Naive thymus-derived CD4-positive, alpha-beta T cell (primary cell): ENCODE measurements around the gene NADK2. TPM values are rescaled to one million over a fixed set of nuclear protein-coding genes. Genes with fewer than 3 reads are reported as not detected.

Experiments used
- ATAC-seq: fragments of 150-1000 bp; cut with Tn5 transposase; 2 replicates; pipeline ENCODE4 v1.10.0; 2021; ENCODE audit warnings: mild to moderate bottlenecking, moderate library complexity
- CTCF ChIA-PET: fragments of 350-600 bp; sonication (Branson Sonifier 250); formaldehyde crosslinking; loops from one replicate; lab custom pipeline; 2021; ENCODE audit warnings: antibody characterized with exemption; lab: Charles Lee
- POLR2A ChIA-PET: fragments of 350-600 bp; sonication (Branson Sonifier 250); formaldehyde crosslinking; loops from one replicate; lab custom pipeline; 2021; ENCODE audit warnings: antibody characterized with exemption, inconsistent platforms; lab: Charles Lee
- DNase-seq, 9 donors: peaks; one replicate each; pipeline versions ENCODE4 v3.0.0 to v3.0.0-alpha.2; 2020 to 2022; ENCODE audit warnings: mixed read lengths in 1 of 9
- H3K27ac ChIP-seq: one replicate; pipeline ENCODE4 v1.7.0; 2013; ENCODE audit warnings: mild to moderate bottlenecking, low read depth, low read length, moderate library complexity
- H3K27me3 ChIP-seq, 2 donors: one replicate each; pipeline ENCODE4 v1.7.0; 2013; ENCODE audit warnings: low read length in 2 of 2, mild to moderate bottlenecking in 2 of 2, moderate library complexity in 2 of 2; ENCODE audit not compliant: control insufficient read depth in 2 of 2, insufficient read depth in 2 of 2
- H3K36me3 ChIP-seq, 3 experiments: 1 replicate in 2 of 3; 2 replicates in 1 of 3; pipeline ENCODE4 v1.7.0; 2013; ENCODE audit warnings: low read length in 3 of 3, mild to moderate bottlenecking in 3 of 3, moderate library complexity in 1 of 3; ENCODE audit not compliant: insufficient read depth in 3 of 3, control insufficient read depth in 2 of 3
- H3K4me1 ChIP-seq, 2 donors: one replicate each; pipeline ENCODE4 v1.7.0; 2013; ENCODE audit warnings: low read length in 2 of 2, mild to moderate bottlenecking in 2 of 2, moderate library complexity in 1 of 2; ENCODE audit not compliant: control insufficient read depth in 2 of 2, insufficient read depth in 2 of 2
- H3K4me3 ChIP-seq: 2 replicates; pipeline ENCODE4 v1.7.0; 2013; ENCODE audit warnings: mild to moderate bottlenecking, low read length
- H3K9me3 ChIP-seq, 3 experiments: 1 replicate in 2 of 3; 2 replicates in 1 of 3; pipeline ENCODE4 v1.7.0; 2013; ENCODE audit warnings: low read length in 3 of 3; ENCODE audit not compliant: control insufficient read depth in 2 of 3
- H3K27ac Mint-ChIP-seq, 9 donors: one replicate each; pipeline ENCODE4 v1.8.0; 2020 to 2022; ENCODE audit warnings: mixed read lengths in 9 of 9, mild to moderate bottlenecking in 8 of 9, moderate library complexity in 5 of 9, inconsistent platforms in 2 of 9
- H3K27me3 Mint-ChIP-seq, 5 donors: one replicate each; pipeline ENCODE4 v1.8.0; 2021 to 2022; ENCODE audit warnings: mixed read lengths in 5 of 5, mild to moderate bottlenecking in 1 of 5
- H3K36me3 Mint-ChIP-seq, 5 donors: one replicate each; pipeline ENCODE4 v1.8.0; 2020 to 2022; ENCODE audit warnings: mixed read lengths in 5 of 5, mild to moderate bottlenecking in 3 of 5, inconsistent platforms in 1 of 5
- H3K4me1 Mint-ChIP-seq, 7 donors: one replicate each; pipeline ENCODE4 v1.8.0; 2020 to 2022; ENCODE audit warnings: mixed read lengths in 7 of 7, mild to moderate bottlenecking in 3 of 7, inconsistent platforms in 1 of 7
- H3K4me3 Mint-ChIP-seq, 10 donors: one replicate each; pipeline ENCODE4 v1.8.0; 2020 to 2022; ENCODE audit warnings: mild to moderate bottlenecking in 10 of 10, mixed read lengths in 10 of 10, moderate library complexity in 6 of 10, inconsistent platforms in 2 of 10
- H3K9me3 Mint-ChIP-seq, 11 donors: one replicate each; pipeline ENCODE4 v1.8.0; 2020 to 2022; ENCODE audit warnings: mixed read lengths in 11 of 11, mild to moderate bottlenecking in 4 of 11, inconsistent platforms in 1 of 11, moderate library complexity in 1 of 11
- intact Hi-C, 2 donors: fragments of 100-400 bp; cut with micrococcal nuclease; formaldehyde crosslinking; loops; one replicate each; pipeline ENCODE4 v1.15.1; 2023
- polyA plus RNA-seq, 2 donors: library from polyadenylated mRNA; unstranded; fragments of 300-500 nt; fragmentation: Illumina TruSeq; gene quantifications; one replicate each; pipeline ENCODE4 v1.2.3, GENCODE V29; 2021
- total RNA-seq, 6 experiments: library from RNA in 5 of 6; stranded (reverse) in 5 of 6; gene quantifications; 1 replicate in 5 of 6; 2 replicates in 1 of 6; pipeline ENCODE4 v1.2.3 and lab custom pipeline; 2021 to 2026

NADK2 gene
- total and polyA plus RNA-seq, 7 experiments from 2014 or later = 7.0 to 17.8 (median 12.2) TPM

DNA sequence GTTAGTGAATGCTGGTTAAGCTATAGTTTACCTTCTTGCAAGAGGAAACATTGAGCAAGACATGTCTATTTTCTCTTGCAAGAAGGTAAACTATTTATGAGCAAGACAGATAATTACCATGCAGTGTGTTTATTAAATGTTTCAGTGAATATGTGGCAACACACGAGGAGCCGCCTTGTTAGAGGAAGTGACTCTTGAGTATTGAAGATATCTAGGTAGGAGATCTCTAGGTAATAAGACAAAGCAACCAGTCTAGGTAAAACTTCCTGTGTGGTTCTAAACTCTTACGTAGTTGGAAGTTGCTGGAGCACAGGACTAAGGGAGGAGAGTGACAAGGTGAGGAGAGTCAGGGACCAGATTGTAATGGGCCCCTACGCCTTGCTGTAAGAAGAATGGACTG, 73.0 kb downstream of the NADK2 start:
- Mint-ChIP-seq H3K27me3 (no peaks in the 10 kb centered on the region), H3K9me3 (no peaks in the 10 kb centered on the region), H3K4me1 (peaks cover 9 to 29% (median 17%) of the 10 kb centered on the region in 7 donors), H3K27ac (peak overlapping the region in 8 of 9 donors; percentile 51 to 85 (median 83)), H3K36me3 (peaks cover 17 to 78% (median 40%) of the 10 kb centered on the region in 5 donors), H3K4me3 (peak overlapping the region in 4 of 10 donors; percentile 3 to 57 (median 43))
- Histone ChIP-seq H3K4me1 (peaks cover 0 to 9% of the 10 kb centered on the region in 2 donors), H3K36me3 (peaks cover 14 to 61% (median 16%) of the 10 kb centered on the region in 3 experiments), H3K27me3 (no peaks in the 10 kb centered on the region), H3K27ac (no peak overlapping the region), H3K4me3 (no peak overlapping the region), H3K9me3 (no peaks in the 10 kb centered on the region)
- ATAC-seq (peak; percentile 85), DNase-seq (peak in 4 of 9 donors; percentile 11 to 31 (median 17))
- ChIA-PET POLR2A (interaction anchor here (0.7 kb wide), 1 partner anchor 58 kb away, joined by 3 read pairs; no protein-coding TSS in a partner anchor), CTCF (no interaction called here)
- intact Hi-C loops = no loop called here

DNA sequence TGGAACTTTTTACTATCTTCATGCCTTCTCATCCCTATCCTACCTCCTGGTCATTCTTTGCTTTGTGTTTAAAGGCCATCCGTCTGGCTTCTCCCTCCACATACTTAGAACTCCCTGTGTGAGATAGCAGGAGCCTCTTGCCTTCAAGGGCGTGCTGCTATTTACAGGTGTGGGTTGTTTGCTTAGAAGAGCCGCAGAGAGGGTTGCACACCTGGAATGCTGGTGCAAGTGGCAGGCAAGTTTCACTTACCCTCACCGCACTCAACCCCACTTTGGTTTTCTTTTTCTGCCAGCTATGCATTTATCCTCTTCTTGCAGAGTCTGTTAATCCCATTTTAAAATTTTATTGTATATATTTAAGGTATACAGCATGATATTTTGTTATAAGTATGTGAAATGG, 77.3 kb downstream of the NADK2 start:
- no peak overlapping the region for H3K27ac Mint-ChIP-seq
- ChIA-PET POLR2A (no interaction called here), CTCF (no interaction called here)
- intact Hi-C loops = no loop called here
- H3K9me3 ChIP-seq = no peaks in the 10 kb centered on the region
- no peaks in the 10 kb centered on the region for H3K27me3 Mint-ChIP-seq
- no peaks in the 10 kb centered on the region for H3K9me3 Mint-ChIP-seq
- no peak overlapping the region for H3K4me3 Mint-ChIP-seq
- peaks cover 0 to 57% (median 4%) of the 10 kb centered on the region in 3 experiments for H3K36me3 ChIP-seq
- no peak overlapping the region for H3K27ac ChIP-seq
- H3K4me1 Mint-ChIP-seq = peaks cover 16 to 55% (median 28%) of the 10 kb centered on the region in 7 donors
- H3K36me3 Mint-ChIP-seq = peaks cover 24 to 80% (median 49%) of the 10 kb centered on the region in 5 donors
- no peaks in the 10 kb centered on the region for H3K27me3 ChIP-seq
- ATAC-seq = no peak
- no peak overlapping the region for H3K4me3 ChIP-seq
- H3K4me1 ChIP-seq = peaks cover 0 to 9% of the 10 kb centered on the region in 2 donors
- DNase-seq = no peak

DNA sequence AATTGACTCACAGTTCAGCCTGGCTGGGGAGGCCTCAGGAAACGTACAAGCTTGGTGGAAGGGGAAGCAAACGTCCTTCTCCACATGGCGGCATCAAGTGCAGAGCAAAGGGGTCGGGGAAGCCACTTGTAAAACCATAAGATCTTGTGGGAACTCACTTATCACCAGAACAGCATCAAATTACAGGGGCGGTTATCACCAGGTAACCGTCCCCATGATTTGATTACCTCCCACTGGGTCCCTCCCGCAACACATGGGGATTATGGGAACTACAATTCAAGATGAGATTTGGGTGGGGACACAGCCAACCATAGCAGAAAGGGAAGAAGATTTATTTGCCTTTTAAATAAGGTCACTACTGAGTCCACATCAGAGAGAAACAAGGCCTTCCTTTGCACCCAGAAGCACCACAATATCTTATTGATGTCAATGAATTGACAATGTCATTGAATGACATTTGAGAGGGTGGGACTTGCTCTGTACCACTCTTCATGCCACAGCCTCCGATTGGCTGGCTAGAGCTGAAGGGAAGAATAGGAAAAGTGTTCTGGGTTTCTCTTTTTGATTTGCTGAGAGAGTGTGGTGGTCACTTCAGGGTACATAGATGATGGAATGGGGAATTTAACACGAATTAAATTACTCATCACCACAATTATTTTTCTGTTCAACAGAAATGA, 78.8 kb downstream of the NADK2 start:
- H3K27me3 Mint-ChIP-seq = no peaks in the 10 kb centered on the region
- Histone ChIP-seq H3K4me3 (no peak overlapping the region), H3K9me3 (no peaks in the 10 kb centered on the region), H3K27me3 (no peaks in the 10 kb centered on the region), H3K4me1 (peaks cover 0 to under 1% of the 10 kb centered on the region in 2 donors), H3K36me3 (peaks cover 0 to 63% (median 8%) of the 10 kb centered on the region in 3 experiments), H3K27ac (no peak overlapping the region)
- H3K4me3 Mint-ChIP-seq = no peak overlapping the region
- intact Hi-C loops = no loop called here
- DNase-seq (no peak), ATAC-seq (no peak)
- H3K4me1 Mint-ChIP-seq = peaks cover 13 to 58% (median 27%) of the 10 kb centered on the region in 7 donors
- peaks cover 25 to 78% (median 48%) of the 10 kb centered on the region in 5 donors for H3K36me3 Mint-ChIP-seq
- ChIA-PET POLR2A (no interaction called here), CTCF (no interaction called here)
- peak overlapping the region in 3 of 9 donors; percentile 14 to 32 (median 27) for H3K27ac Mint-ChIP-seq
- no peaks in the 10 kb centered on the region for H3K9me3 Mint-ChIP-seq

DNA sequence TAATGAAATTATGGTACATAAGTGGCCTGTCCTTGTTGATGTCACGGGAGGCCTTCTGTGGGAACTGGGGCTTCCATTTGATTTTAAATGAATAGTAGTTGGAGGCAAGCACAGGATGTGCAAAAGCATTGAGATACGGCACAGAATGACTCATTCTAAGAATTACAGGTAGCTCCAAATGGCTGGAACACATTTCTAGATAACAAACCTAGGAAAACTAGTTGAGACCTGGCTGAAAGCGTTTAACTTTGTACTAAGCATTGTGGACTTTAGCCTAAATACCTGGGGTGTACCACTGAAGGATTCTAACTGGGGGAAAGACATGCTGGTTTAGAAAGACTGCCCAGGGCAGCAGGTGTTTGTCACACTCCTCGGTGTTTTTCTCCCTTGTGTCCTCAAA, 80.4 kb downstream of the NADK2 start:
- no peak for ATAC-seq
- intact Hi-C loops = no loop called here
- Mint-ChIP-seq H3K4me3 (no peak overlapping the region), H3K36me3 (peaks cover 19 to 78% (median 41%) of the 10 kb centered on the region in 5 donors), H3K27ac (peak overlapping the region in 1 of 9 donors; percentile 33), H3K27me3 (no peaks in the 10 kb centered on the region), H3K9me3 (no peaks in the 10 kb centered on the region), H3K4me1 (peaks cover 15 to 67% (median 39%) of the 10 kb centered on the region in 7 donors)
- no peaks in the 10 kb centered on the region for H3K27me3 ChIP-seq
- H3K4me3 ChIP-seq = no peak overlapping the region
- H3K27ac ChIP-seq = no peak overlapping the region
- no peaks in the 10 kb centered on the region for H3K9me3 ChIP-seq
- no peaks in the 10 kb centered on the region for H3K4me1 ChIP-seq
- peaks cover 4 to 59% (median 5%) of the 10 kb centered on the region in 3 experiments for H3K36me3 ChIP-seq
- POLR2A ChIA-PET = interaction anchor here (0.6 to 2.2 kb wide), 2 partner anchors 10 to 17 kb away, joined by 3 to 7 read pairs; partner anchors contain the start of genes LMBRD2 and SKP2
- DNase-seq = no peak
- CTCF ChIA-PET = no interaction called here

DNA sequence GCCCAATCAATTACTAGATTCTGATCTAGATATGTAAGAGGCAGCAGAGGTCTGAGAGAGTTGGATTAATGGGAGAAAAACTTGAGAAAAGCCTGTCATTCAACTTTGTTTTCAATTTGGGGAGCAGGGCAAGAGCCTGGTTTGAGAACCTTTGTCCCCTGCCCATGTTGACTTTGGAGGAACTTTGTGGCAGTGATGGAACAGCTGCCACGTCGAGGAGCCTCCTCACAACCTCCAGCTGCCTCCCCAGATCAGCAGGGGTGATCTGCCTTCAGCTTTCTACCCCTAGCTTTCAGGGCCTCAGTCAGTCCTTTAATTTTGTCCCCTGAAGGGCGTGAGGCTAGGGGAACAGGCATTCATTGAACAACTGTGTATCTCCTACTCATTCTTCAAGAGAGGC, 81.1 kb downstream of the NADK2 start:
- intact Hi-C loops = no loop called here
- Mint-ChIP-seq H3K4me1 (peaks cover 15 to 68% (median 47%) of the 10 kb centered on the region in 7 donors), H3K9me3 (no peaks in the 10 kb centered on the region), H3K27me3 (no peaks in the 10 kb centered on the region), H3K36me3 (peaks cover 19 to 80% (median 47%) of the 10 kb centered on the region in 5 donors), H3K27ac (no peak overlapping the region), H3K4me3 (no peak overlapping the region)
- CTCF ChIA-PET = no interaction called here
- Histone ChIP-seq H3K4me3 (no peak overlapping the region), H3K9me3 (no peaks in the 10 kb centered on the region), H3K27me3 (no peaks in the 10 kb centered on the region), H3K36me3 (peaks cover 4 to 66% (median 5%) of the 10 kb centered on the region in 3 experiments), H3K27ac (no peak overlapping the region), H3K4me1 (no peaks in the 10 kb centered on the region)
- POLR2A ChIA-PET = interaction anchor here (0.5 to 2.2 kb wide), 2 partner anchors 9 to 1243 kb away, joined by 4 to 7 read pairs; partner anchors contain the start of genes LMBRD2 and SKP2
- DNase-seq = no peak
- ATAC-seq = no peak

DNA sequence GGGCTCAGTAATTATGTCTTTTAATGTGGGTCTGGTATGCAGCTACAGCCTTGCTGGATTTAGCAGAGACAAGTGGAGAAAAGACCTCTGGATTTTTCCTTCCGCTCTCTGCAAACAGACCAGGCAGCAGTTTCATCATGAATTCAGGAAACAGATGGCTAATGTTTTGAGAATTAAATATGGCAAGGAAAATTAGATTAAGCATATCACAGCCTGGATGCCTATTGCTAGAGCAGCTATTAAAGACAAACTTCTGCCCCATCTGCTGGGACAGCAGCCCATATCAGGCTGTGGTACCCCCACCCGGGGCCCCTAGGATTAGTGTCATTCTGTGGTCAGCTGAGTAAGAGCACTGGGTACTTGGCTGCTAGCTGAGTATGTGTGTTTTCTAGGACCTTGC, 83.6 kb downstream of the NADK2 start:
- H3K27me3 ChIP-seq = no peaks in the 10 kb centered on the region
- H3K4me1 ChIP-seq = peaks cover 5 to 6% of the 10 kb centered on the region in 2 donors
- H3K4me1 Mint-ChIP-seq = peaks cover 28 to 80% (median 66%) of the 10 kb centered on the region in 7 donors
- H3K9me3 ChIP-seq = no peaks in the 10 kb centered on the region
- H3K36me3 ChIP-seq = peaks cover 4 to 52% (median 5%) of the 10 kb centered on the region in 3 experiments
- peaks cover 19 to 82% (median 62%) of the 10 kb centered on the region in 5 donors for H3K36me3 Mint-ChIP-seq
- H3K27ac ChIP-seq = no peak overlapping the region
- no peak overlapping the region for H3K4me3 ChIP-seq
- DNase-seq = no peak
- POLR2A ChIA-PET = no interaction called here
- CTCF ChIA-PET = no interaction called here
- no peaks in the 10 kb centered on the region for H3K9me3 Mint-ChIP-seq
- no peaks in the 10 kb centered on the region for H3K27me3 Mint-ChIP-seq
- H3K4me3 Mint-ChIP-seq = no peak overlapping the region
- intact Hi-C loops = loop anchor here in 1 of 2 donors (10.0 kb wide), 1 partner anchor 253 kb away; no protein-coding TSS in a partner anchor
- no peak for ATAC-seq
- H3K27ac Mint-ChIP-seq = no peak overlapping the region
